CD1c-positive myeloid dendritic cell (primary cell): ENCODE results near the gene ACVR2A.

Experiments
- DNase-seq: peaks from one replicate; pipeline ENCODE4 v3.0.0-alpha.2; 2016; ENCODE audit errors: extremely low spot score

ACVR2A gene

DNA sequence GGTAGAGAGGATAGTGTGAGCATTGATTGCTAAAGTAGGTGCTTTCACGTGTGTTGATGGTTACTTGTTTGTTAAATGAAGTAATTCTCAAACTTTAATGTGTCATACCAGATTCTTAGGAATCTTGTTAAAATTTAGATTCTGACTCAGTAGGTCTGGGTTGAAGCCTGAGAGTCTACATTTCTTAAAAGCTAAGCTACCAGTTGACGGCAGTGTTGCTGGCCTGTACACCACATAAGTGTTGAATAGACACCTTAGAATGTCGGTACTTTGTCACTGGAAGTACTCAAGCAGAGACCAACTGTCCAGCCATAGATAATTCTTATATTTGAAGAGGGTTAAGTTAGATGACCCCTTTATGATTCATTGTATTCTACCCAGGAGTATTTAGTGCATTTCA is 79.8 kb downstream of the ACVR2A start:
- no peak for DNase-seq

DNA sequence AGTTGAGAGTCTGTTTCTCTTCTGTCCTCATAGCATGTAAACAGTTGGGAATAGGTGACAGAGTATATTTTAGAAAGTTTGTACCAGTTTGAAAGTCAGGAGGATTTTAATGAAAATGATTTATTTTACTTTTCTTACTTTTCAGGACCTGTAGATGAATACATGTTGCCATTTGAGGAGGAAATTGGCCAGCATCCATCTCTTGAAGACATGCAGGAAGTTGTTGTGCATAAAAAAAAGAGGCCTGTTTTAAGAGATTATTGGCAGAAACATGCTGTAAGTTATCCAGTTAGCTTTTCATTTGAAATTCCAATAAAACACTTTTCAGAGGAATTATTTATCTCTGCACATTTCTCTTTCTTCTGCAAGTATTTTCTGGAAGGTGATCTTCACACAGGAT is 81.1 kb downstream of the ACVR2A start:
- no peak for DNase-seq

DNA sequence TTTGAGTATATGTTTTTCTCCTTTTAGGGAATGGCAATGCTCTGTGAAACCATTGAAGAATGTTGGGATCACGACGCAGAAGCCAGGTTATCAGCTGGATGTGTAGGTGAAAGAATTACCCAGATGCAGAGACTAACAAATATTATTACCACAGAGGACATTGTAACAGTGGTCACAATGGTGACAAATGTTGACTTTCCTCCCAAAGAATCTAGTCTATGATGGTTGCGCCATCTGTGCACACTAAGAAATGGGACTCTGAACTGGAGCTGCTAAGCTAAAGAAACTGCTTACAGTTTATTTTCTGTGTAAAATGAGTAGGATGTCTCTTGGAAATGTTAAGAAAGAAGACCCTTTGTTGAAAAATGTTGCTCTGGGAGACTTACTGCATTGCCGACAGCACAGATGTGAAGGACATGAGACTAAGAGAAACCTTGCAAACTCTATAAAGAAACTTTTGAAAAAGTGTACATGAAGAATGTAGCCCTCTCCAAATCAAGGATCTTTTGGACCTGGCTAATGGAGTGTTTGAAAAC is 82.3 kb downstream of the ACVR2A start:
- no peak for DNase-seq

DNA sequence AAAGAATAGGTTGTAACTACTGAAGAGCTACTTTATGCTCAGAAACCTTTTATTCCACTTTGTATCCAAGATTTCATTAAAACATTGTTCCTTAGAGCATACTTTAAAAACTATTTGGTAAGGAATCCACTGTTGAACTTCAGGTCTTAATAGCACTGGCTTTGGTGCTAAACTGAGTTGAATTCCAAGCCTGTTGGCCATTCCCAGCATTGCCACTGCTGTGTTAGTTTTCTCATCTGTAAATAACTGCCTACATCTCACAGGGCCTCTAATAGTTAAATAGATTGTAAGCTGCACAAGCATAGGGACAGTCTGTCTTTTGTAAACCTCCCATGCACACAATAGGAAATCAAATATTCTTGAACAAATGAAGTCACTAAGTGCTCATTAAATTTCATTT is 89.1 kb downstream of the ACVR2A start:
- DNase-seq = no peak

- DNase-seq = no peak
Observed at GRCh38 chr2:147934881-147935620, 90.2 kb downstream of the ACVR2A start.

DNA sequence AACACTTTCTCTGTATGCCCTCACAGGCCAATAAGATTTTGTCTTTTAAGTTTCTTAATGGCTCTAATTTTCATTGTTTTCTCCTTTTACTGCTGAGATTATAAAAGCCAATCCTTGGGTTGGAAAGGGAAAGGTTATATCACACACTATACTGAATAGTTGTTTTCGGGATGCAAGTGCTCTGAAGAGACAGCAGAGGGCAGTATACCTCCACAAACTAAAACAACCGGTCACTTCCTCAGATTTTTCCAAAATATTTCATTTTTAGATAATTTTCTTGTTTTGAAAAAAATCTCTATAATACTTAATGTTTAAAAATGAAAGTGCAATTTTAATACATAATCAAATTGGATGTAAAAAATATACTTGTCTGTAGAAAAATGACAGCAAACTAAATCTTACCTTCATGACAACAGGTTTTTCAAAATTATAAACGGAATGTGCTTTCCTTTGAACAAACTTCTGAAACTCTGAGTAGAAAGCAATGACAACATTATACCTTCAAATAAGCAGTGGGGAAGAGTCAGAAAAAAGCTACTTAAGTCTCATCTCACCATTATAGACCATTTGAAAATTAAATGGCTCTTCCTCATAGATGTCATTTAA is 93.0 kb downstream of the ACVR2A start:
- peak; percentile 56 for DNase-seq

DNA sequence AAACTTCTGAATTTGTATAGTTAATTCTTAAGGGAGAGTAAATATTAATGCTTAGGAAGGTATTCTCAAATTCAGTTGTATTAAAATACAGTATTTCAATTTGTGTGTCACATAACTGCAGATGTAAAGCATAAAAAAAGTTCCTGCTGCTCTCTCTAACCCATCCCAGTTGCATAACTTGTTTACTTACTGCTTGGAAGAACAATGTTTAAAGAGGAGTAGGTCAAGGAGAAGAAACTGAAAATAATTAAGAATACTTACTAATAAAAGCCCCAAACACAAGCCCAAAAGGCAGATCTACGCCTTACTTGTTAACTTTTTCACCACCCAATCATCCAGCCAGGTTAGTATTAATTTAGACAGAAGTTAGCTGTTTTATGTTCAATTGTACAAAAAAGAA is 94.5 kb downstream of the ACVR2A start:
- DNase-seq = no peak

DNA sequence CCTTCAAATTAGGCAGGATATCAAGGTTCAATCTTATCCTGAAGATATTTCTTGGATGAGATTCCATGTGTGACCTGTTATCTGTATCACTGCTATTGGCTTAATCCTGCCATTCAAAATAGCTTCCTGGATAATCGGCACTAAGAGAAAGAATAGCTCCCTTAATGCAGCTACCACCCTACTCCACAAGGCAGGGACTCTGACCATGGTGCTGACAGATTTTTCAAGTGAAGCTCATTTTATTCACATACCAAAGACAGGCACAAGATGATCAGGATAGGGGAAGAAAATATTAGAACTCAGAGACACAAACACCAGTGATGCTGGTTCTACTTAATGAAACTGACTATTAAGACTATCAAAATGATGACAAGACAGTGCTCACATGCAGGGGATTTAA is 100.8 kb downstream of the ACVR2A start:
- no peak for DNase-seq

DNA sequence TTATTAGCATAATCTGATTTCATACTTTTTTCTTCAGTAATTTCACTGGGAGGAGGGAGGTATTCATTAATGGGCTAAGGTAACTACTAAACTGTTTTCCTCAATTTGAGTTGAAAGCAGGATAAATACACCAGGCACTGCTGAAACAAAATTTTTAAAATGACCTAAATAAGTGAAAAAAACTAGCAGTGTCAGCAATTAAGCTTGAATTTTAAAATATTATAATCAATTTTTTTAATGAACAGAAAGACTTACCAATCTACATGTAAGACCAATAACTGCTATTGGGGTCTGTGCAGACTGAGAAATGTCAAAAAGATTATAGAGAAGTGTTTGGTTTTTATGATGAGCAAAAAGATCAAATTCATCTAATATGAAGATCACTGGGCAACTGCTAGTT is 107.3 kb downstream of the ACVR2A start:
- no peak for DNase-seq

DNA sequence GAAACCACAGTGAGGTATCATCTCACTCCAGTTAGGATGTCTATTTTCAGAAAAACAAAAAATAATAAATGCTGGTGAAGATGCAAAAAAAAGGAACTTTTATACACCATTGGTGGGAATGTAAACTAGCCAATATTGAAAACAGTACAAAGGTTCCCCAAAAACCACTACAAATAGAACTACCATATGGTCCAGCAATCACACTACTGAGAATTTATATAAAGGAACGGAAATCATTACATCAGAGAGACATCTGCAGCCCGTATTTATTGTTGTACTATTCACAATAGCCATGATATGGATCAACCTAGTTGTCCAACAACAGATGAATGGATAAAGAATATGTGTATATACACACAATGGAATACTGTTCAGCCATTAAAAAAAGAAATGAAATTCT is 123.7 kb downstream of the ACVR2A start:
- no peak for DNase-seq

DNA sequence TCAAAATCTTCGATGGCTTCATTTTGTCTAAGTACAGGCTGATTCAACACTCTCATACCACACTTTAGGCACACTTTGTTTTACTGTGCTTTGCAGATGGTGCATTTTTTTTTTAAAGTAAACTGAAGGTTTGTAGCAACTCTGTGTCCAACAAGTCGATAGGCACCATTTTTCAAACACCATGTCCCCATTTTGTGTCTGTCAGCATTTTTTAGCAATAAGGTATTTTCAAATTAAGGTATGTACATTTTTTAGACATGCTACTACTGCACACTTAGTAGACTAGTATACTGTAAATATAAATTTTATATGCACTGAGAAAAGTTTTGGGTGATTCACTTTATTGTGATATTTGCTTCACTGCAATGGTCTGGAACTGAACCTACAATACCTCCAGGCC is 131.3 kb downstream of the ACVR2A start:
- DNase-seq = no peak

GRCh38 chr2:147977679-147978078 is 132.8 kb downstream of the ACVR2A start:
- DNase-seq = no peak
